Upper lobe of left lung (tissue), 4 donors: ENCODE data around the gene SPDYE16.
"Not testable (repeated sequence)": the region's sequence is repeated elsewhere in the genome, so short reads cannot be mapped to it uniquely, and the experiment has no call there.

Experiments used
- CTCF ChIP-seq, 6 experiments: fragments of 450-650 bp in 4 of 6; fragments of 200-600 bp in 2 of 6; sonication (generic) in 2 of 6; IDR thresholded peaks; one replicate each; pipeline ENCODE4 v1.5.1; 2016 to 2019; ENCODE audit warnings: antibody characterized with exemption in 6 of 6
- EP300 ChIP-seq, 4 donors: sonication (generic); formaldehyde crosslinking; IDR thresholded peaks; one replicate each; pipeline ENCODE4 v1.5.1; 2017; ENCODE audit warnings: antibody characterized with exemption in 4 of 4, control low read depth in 2 of 4
- POLR2A ChIP-seq, 4 donors: fragments of 450-650 bp; IDR thresholded peaks; one replicate each; pipeline ENCODE4 v1.5.1; 2016 to 2017; ENCODE audit warnings: antibody characterized with exemption in 4 of 4, mild to moderate bottlenecking in 2 of 4
- POLR2AphosphoS5 ChIP-seq, 2 donors: sonication (generic); formaldehyde crosslinking; IDR thresholded peaks; one replicate each; pipeline ENCODE4 v1.5.1; 2017; ENCODE audit warnings: antibody characterized with exemption in 2 of 2

DNA sequence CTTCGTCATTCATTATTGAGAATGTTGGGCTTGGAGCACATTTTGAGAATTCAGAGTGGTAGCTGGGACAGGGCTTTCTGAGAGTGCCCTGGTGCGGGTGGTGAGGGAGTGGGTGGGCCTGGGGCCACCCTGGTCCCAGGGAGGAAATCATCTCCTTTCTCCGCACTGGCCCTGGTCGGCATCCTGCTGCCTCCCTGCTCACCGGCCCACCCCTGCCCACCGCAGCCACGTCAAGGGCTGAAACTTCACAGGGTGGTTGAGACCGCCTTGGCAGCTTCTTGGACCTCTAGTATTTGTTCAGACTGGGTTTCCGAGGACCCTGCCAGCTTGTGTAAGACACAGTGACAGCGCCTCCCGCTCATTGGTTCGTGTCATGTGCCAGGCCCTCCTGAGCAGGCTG is 58.6 kb downstream of the SPDYE16 start:
- TF ChIP-seq CTCF, EP300, POLR2A, POLR2AphosphoS5 (IDR thresholded peaks at IDR 0.05): not testable (repeated sequence)
